Peyer's patch (tissue), 4 donors: Measurements from ENCODE around the gene ABCB8. TPM values are rescaled to one million over a fixed set of nuclear protein-coding genes. Genes with fewer than 3 reads are reported as not detected.

Experiments
- DNase-seq, 3 donors: peaks; one replicate each; pipeline ENCODE4 v3.0.0-alpha.2; 2017 to 2019
- H3K27ac ChIP-seq, 4 donors: fragments of 200-600 bp; sonication (generic); one replicate each; pipeline ENCODE4 v1.5.1; 2016 to 2019
- H3K27me3 ChIP-seq, 2 donors: fragments of 200-600 bp; sonication (generic); one replicate each; pipeline ENCODE4 v1.5.1; 2019
- H3K36me3 ChIP-seq, 3 donors: fragments of 200-600 bp; sonication (generic); one replicate each; pipeline ENCODE4 v1.5.1; 2016 to 2019
- H3K4me1 ChIP-seq, 4 donors: fragments of 200-600 bp; sonication (generic); one replicate each; pipeline ENCODE4 v1.5.1; 2016 to 2019
- H3K4me3 ChIP-seq, 4 donors: fragments of 200-600 bp; sonication (generic); 1 replicate in 3 of 4; 2 replicates in 1 of 4; pipeline ENCODE4 v1.5.1; 2016 to 2019; ENCODE audit warnings: mild to moderate bottlenecking in 1 of 4
- H3K9me3 ChIP-seq, 4 donors: fragments of 200-600 bp; sonication (generic); one replicate each; pipeline ENCODE4 v1.5.1; 2016 to 2019; ENCODE audit warnings: mild to moderate bottlenecking in 1 of 4
- POLR2A ChIP-seq, 2 donors: fragments of 450-650 bp; IDR thresholded peaks; one replicate each; pipeline ENCODE4 v1.5.1; 2017; ENCODE audit warnings: antibody characterized with exemption in 2 of 2, mild to moderate bottlenecking in 2 of 2, moderate library complexity in 2 of 2
- total RNA-seq, 4 donors: library from RNA; depleted of rRNA; stranded (reverse); fragments of >200 nt; gene quantifications; one replicate each; pipeline ENCODE4 v1.1.0, GENCODE V29; 2016
- TF ChIP-seq, protein P1 (sequence below), 6 experiments: fragments of 450-650 bp in 4 of 6; fragments of 200-600 bp in 2 of 6; sonication (generic) in 1 of 6; IDR thresholded peaks; one replicate each; pipeline ENCODE4 v1.5.1; 2017 to 2019; ENCODE audit warnings: antibody characterized with exemption in 6 of 6, mild to moderate bottlenecking in 3 of 6, moderate library complexity in 1 of 6

ABCB8 gene
- total RNA-seq, 4 donors from 2014 or later = 23.1 to 79.7 (median 42.7) TPM

DNA sequence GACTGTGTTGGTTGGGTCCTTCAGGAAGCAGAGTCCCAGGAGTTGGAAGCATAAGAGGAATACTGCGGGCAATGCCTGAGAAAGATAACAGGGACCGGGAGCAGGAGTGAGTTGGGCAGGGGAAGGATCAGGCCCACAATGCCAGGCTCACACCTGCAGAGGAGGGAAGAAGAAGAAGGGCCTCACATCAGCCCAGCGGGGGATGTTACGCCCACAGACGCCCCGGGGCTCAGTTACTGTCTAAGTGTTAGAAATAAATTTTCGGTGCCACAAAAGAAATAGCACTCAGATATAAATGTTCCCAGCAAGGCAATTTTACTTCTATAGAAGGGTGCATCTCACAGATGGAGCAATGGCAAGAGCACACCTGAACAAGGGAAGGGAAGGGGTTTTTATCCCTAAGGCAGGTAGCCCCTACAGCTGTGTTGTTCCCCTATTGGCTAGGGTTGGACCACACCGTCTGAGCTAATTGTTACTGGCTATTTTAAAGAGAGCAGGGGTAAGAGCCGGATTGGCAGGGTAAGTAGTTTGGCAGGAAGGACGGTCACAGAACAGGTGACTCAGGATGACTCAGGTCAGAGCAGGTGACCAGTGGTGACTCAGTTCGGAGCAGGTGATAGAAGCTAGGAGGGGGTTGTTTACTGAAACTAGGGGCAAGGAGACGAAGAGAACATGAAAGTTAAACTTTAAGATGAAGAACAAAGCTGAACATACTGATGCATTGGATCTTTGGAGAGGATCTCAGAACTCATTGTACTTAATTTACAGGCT is 37.6 kb upstream of the ABCB8 start, which contains the start of gene NOS3:
NOS3 (plus strand) TSS at position 602 of the 771 bp plus-strand sequence. CDS start 2,787 bp downstream, outside the sequence.
- H3K4me3 ChIP-seq = no peak within 1 kb of the TSS
- no peaks in the 10 kb centered on the region for H3K36me3 ChIP-seq
- H3K27me3 ChIP-seq = no peaks in the 10 kb centered on the region
- TF ChIP-seq, protein P1, sequence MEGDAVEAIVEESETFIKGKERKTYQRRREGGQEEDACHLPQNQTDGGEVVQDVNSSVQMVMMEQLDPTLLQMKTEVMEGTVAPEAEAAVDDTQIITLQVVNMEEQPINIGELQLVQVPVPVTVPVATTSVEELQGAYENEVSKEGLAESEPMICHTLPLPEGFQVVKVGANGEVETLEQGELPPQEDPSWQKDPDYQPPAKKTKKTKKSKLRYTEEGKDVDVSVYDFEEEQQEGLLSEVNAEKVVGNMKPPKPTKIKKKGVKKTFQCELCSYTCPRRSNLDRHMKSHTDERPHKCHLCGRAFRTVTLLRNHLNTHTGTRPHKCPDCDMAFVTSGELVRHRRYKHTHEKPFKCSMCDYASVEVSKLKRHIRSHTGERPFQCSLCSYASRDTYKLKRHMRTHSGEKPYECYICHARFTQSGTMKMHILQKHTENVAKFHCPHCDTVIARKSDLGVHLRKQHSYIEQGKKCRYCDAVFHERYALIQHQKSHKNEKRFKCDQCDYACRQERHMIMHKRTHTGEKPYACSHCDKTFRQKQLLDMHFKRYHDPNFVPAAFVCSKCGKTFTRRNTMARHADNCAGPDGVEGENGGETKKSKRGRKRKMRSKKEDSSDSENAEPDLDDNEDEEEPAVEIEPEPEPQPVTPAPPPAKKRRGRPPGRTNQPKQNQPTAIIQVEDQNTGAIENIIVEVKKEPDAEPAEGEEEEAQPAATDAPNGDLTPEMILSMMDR (IDR thresholded peaks at IDR 0.05) = no peak
- TF ChIP-seq POLR2A (IDR thresholded peaks at IDR 0.05) = no peak
- H3K4me1 ChIP-seq = peaks cover 0 to 11% (median 4%) of the 10 kb centered on the region in 4 donors
- H3K9me3 ChIP-seq = peaks cover 0 to 10% (median 3%) of the 10 kb centered on the region in 4 donors
- DNase-seq = no peak
- H3K27ac ChIP-seq = no peak within 1 kb of the TSS

DNA sequence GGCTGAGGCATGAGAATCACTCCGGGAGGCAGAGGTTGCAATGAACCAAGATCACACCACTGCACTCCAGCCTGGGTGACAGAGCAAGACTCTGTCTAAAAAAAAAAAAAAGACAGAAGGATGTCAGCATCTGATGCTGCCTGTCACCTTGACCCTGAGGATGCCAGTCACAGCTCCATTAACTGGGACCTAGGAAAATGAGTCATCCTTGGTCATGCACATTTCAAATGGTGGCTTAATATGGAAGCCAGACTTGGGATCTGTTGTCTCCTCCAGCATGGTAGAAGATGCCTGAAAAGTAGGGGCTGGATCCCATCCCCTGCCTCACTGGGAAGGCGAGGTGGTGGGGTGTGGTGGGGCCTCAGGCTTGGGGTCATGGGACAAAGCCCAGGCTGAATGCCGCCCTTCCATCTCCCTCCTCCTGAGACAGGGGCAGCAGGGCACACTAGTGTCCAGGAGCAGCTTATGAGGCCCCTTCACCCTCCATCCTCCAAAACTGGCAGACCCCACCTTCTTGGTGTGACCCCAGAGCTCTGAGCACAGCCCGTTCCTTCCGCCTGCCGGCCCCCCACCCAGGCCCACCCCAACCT is 36.1 kb upstream of the ABCB8 start:
- no peaks in the 10 kb centered on the region for H3K36me3 ChIP-seq
- H3K9me3 ChIP-seq = peaks cover 0 to 10% (median 3%) of the 10 kb centered on the region in 4 donors
- TF ChIP-seq, protein P1 (IDR thresholded peaks at IDR 0.05) = no peak
- no peak for TF ChIP-seq POLR2A (IDR thresholded peaks at IDR 0.05)
- peak overlapping the region in 2 of 4 donors; percentile 22 to 43 for H3K27ac ChIP-seq
- peaks cover 0 to 11% (median 4%) of the 10 kb centered on the region in 4 donors for H3K4me1 ChIP-seq
- H3K4me3 ChIP-seq = no peak overlapping the region
- no peaks in the 10 kb centered on the region for H3K27me3 ChIP-seq
- no peak for DNase-seq

DNA sequence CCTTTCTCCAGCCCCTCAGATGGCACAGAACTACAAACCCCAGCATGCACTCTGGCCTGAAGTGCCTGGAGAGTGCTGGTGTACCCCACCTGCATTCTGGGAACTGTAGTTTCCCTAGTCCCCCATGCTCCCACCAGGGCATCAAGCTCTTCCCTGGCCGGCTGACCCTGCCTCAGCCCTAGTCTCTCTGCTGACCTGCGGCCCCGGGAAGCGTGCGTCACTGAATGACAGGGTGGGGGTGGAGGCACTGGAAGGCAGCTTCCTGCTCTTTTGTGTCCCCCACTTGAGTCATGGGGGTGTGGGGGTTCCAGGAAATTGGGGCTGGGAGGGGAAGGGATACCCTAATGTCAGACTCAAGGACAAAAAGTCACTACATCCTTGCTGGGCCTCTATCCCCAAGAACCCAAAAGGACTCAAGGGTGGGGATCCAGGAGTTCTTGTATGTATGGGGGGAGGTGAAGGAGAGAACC is 35.4 kb upstream of the ABCB8 start:
- Histone ChIP-seq H3K9me3 (peaks cover 0 to 10% (median 3%) of the 10 kb centered on the region in 4 donors), H3K4me3 (no peak overlapping the region), H3K36me3 (no peaks in the 10 kb centered on the region), H3K27me3 (no peaks in the 10 kb centered on the region), H3K4me1 (peaks cover 0 to 11% (median 4%) of the 10 kb centered on the region in 4 donors), H3K27ac (peak overlapping the region in 2 of 4 donors; percentile 22 to 43)
- TF ChIP-seq, protein P1 (IDR thresholded peaks at IDR 0.05) = no peak
- no peak for TF ChIP-seq POLR2A (IDR thresholded peaks at IDR 0.05)
- no peak for DNase-seq

DNA sequence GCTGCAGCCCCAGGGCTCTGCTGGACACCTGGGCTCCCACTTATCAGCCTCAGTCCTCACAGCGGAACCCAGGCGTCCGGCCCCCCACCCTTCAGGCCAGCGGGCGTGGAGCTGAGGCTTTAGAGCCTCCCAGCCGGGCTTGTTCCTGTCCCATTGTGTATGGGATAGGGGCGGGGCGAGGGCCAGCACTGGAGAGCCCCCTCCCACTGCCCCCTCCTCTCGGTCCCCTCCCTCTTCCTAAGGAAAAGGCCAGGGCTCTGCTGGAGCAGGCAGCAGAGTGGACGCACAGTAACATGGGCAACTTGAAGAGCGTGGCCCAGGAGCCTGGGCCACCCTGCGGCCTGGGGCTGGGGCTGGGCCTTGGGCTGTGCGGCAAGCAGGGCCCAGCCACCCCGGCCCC is 34.7 kb upstream of the ABCB8 start:
- no peak for DNase-seq
- TF ChIP-seq, protein P1 (IDR thresholded peaks at IDR 0.05) = no peak
- TF ChIP-seq POLR2A (IDR thresholded peaks at IDR 0.05) = no peak

DNA sequence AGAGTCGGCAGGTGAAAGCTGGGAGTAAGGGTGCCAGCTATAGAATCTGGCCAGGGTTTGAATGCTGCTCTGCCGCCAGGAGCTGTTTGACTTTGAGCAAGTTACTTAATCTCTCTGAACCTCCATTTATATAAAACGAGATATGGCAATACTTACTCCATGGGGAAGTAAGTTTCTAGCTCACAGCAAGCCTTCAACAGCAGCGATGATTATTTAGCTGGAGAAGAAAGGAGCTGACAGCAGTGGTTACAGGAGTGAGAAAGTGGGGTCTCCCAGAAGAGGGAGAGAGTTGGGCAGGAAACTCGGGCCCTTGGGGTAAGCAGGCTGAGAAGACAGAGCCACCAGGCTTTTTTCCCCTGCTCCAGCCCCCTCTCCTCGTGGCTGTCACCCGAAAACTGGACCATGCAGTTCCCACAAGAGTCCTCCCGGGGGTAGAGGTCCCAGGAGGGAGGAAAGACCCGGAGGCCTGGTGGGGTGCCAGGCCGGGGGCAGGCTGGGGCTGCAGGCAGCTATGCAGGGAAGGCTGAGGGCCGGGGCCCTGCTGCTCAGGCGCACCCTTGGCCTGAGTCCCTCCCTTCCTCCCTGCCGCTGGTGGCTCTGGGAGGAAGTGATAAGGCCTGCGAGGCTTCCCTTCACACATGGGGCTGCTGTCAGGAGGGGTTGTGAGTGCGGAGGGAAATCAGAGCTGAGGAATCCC is 34.0 kb upstream of the ABCB8 start:
- TF ChIP-seq POLR2A (IDR thresholded peaks at IDR 0.05) = no peak
- TF ChIP-seq, protein P1 (IDR thresholded peaks at IDR 0.05) = no peak
- peaks cover 0 to 10% (median 3%) of the 10 kb centered on the region in 4 donors for H3K9me3 ChIP-seq
- H3K4me1 ChIP-seq = no peaks in the 10 kb centered on the region
- no peaks in the 10 kb centered on the region for H3K36me3 ChIP-seq
- no peaks in the 10 kb centered on the region for H3K27me3 ChIP-seq
- peak overlapping the region in 2 of 4 donors; percentile 26 to 29 for H3K4me3 ChIP-seq
- DNase-seq = no peak
- peak overlapping the region in 2 of 4 donors; percentile 17 to 39 for H3K27ac ChIP-seq

More for the DNA sequence above, 34.7 kb upstream of the ABCB8 start:
- Histone ChIP-seq H3K4me3 (peak overlapping the region in 1 of 4 donors; percentile 29), H3K36me3 (no peaks in the 10 kb centered on the region), H3K27ac (peak overlapping the region in 3 of 4 donors; percentile 17 to 39 (median 25)), H3K27me3 (no peaks in the 10 kb centered on the region), H3K4me1 (peaks cover 0 to 7% (median 2%) of the 10 kb centered on the region in 4 donors), H3K9me3 (peaks cover 0 to 10% (median 3%) of the 10 kb centered on the region in 4 donors)
